ENCODE results near the gene C11orf54.

C11orf54 gene

DNA sequence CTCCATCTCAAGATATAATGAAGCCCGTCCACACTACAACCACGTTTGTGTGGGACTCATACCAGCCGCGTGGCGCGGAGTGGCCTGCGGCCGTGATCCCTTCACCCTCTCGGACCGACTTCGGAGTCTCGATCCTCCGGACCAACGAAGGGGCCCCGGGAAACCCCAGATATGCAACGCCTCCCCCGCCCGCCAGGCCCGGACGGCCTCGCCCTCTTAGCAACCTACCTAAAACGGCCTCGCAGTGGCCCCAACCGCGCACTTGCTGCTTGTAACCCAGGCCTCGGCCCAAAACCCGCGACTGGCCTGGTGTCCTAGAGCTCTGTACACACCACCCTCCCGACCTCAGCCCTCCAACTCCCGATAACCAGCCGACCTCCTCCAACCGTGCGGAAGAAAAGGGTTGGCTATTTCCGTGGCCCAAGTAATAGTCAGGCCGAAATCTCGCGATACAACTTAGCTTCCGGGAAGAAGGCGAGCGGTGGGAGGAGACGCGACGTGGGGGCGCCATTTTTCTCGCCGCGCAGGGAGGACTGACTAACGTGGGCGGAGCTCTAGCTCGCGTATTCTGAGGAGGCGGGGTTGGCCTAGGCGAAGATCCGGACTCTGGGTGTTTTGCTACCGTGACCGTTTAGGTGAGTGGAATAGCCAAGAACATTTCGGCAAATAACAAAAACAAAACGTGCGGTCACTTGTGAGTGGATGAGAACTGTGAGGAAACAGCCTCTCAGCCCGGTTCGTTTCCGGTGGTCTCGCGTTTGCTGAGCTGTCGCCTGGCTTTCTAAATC lies at the start of gene C11orf54, which contains the start of gene TAF1D:
Gene C11orf54, plus strand, starts transcription at position 579 of the 788 bp plus-strand sequence. CDS start 5,722 bp downstream, outside the sequence.
Gene TAF1D, minus strand, starts transcription at position 402 of the 788 bp plus-strand sequence. CDS start 2,191 bp downstream, outside the sequence.
- DNase-seq, result peak; percentile 95 to 97

DNA sequence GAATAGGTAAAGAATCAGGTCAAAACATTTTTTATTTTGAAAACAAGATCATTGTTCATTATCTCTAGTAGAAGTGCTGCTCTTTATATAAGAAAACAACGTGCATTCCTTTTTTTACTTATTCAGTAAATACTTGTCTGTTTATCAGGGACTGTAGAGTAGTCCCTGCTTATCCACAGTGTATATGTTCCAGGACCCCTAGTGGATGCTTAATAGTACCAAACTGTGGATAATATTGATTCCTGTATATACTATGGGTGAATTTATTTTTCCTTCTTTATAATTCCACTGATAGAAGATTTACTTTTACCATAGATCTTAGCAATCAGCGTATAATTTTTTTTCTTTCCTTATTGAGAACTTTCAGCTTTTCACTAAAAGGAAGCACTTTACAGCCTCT lies 47.4 kb upstream of the C11orf54 start:
- DNase-seq, result no peak

DNA sequence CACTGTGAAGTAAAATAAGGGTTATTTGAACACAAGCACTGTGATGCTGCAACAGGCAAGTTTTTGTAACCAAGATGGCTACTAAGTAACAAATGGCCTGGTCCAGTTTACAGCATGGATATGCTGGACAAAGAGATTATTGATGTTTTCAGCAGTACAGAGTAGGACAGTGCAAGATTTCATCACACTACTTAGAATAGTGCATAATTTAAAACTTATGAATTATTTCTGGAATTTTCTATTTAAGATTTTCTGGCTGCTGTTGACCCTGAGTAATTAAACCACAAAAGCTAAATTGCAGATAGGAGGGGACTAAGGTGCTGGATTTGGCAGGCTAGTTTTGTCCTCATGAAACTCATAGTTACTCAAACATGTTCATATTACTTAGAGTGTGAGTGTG lies 46.9 kb upstream of the C11orf54 start:
- no peak for DNase-seq

DNA sequence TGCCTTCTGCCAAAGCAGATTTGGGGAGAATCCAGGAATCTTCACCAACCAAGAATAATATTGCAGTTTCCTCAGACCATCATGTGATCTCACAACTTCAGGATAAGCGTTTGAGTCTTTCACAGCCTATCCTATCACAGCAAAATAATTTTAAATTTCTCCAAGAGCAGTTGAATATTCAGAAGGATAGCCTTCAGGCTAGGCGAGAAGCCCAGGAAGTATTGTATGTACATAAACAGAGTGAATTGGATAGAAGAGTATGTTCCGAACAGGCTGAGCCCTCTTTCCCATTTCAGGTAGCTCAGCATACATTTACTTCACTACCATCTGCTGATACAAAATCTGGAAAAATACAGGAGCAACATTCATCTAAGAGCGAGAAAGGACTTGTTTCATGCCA lies 43.9 kb upstream of the C11orf54 start:
- no peak for DNase-seq

DNA sequence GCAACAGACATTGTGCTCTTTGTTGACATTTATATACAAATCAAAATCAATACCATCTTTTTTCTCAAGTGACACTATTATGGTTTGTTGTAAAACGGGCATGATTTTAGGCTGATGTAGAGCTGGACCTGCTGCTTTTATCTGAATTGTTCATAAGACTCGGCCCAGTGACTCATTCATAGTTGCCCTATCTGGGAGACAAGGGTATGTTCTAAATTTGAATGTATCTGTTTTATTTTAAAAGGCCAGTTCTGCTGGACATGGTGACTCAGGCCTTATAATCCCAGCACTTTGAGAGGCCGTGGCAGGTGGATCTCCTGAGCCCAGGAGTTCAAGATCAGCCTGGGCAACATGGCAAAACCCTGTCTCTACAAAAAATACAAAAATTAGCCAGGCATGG lies 40.6 kb upstream of the C11orf54 start:
- DNase-seq, result no peak

DNA sequence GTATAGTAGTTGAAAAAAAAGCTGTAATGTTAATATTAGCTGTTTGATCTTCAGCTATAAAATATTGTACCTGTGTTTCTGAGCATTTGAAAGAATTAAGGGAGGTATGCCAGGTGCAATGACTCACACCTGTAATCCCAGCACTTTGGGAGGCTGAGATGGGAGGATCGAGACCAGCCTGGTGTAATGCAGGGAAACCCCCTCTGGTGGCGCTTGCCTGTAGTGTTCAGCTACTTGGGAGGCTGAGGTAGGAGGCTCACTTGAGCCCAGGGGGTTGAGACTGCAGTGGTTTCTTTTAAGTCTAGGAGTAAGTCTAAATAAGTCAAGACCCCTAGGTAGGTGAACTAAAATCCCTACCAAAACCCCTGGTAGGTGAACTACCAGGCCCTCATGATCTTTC lies 37.2 kb upstream of the C11orf54 start:
- no peak for DNase-seq

DNA sequence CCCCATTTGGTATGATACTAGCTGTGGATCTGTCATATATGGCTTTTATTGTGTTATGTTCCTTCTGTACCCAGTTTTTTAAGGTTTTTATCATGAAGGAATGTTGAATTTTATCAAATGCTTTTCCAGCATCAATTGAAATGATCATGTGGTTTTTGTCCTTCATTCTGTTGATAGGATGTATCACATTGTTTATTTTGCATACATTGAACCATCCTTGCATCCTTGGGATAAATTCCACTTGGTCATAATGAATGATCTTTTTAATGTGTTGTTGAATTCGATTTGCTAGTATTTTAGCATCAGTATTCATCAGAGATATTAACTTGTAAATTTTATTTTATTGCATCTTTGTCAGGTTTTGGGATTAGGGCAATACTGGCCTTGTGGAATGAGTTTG lies 31.2 kb upstream of the C11orf54 start:
- DNase-seq, result no peak

DNA sequence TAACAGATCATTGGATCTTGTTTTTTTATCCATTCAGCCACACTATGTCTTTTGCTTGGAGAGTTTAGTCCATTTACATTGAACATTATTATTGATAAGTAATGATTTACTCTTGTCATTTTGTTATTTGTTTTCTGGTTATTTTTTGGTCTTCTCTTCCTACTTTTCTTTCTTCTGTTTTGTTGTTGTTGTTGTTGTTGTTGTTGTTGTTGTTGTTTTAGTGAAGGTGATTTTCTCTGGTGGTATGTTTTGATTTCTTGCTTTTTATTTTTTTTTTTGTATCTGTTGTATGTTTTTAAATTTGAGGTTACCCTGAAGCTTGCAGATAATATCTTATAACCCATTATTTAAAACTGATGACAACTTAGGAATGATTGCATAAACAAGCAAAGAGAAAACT lies 28.8 kb upstream of the C11orf54 start:
- no peak for DNase-seq

DNA sequence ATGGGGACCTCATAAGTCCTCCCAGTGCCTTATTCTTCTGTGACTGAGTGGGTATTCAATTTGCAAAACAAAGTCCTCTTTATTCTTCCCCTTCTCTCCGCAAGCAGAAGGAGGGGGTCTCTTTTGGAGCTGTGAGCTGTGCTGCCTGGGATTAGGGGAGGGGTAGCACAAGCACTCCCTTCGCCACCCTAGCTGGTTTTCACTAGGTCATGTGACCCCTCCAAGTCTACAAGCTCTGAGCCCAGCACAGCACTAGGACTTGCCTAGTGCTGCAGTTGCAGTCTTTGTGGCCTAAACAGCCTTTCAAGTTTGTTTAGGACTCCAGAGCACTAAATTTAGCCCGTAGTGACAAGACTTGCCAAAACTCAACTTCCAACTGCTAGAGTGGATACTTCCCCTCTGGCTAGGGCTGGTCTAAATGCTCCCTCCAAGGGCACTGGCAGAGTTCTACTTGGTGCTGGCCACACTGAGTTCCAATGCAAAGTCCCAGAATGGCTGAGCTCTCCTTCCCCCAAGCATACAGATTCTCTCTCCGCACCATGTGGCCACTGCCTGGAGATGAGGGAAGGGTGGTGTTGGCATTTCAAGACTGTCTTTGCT lies 25.6 kb upstream of the C11orf54 start:
- DNase-seq, result no peak

DNA sequence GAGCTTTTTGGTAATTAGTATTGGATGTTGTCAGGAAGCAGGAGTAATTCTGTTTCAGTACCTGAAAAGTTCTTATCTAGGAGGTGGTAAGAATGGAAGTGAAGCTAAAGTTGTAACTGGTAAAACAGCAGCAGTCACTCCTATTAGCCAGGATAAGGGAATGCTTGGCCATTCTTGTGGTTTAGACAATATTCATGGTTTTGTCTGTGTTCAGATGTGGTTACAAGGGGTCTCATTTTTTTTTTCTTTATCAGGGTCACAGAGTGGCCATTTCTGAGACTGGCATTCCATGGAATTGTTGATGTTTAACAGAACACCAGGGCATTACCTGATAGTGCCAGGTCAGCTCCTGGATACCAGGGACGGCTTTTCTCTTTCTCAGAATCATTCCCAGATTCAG lies 24.0 kb upstream of the C11orf54 start:
- no peak for DNase-seq

DNA sequence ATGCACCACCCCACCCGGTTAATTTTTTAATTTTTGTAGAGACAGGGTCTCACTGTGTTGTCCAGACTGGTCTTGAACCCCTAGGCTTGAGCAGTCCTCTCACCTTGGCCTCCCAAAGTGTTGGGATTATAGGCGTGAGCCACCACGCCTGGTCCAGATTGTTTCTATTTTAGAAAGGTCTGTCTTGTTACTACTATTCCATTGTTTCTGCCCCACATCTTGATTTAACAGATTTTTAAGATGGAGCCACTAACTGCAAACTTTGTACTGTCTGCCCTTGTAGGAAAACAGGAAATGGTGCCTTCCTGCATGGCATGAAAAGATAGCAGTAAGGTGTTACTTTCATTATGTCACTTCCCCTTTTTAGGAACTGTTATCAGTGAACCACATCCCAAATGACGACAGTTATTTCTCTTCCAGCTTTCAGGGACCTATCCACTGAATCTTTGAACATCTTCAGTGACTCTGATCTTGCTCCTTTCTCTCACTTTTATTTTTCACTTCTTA lies 23.4 kb upstream of the C11orf54 start:
- no peak for DNase-seq

DNA sequence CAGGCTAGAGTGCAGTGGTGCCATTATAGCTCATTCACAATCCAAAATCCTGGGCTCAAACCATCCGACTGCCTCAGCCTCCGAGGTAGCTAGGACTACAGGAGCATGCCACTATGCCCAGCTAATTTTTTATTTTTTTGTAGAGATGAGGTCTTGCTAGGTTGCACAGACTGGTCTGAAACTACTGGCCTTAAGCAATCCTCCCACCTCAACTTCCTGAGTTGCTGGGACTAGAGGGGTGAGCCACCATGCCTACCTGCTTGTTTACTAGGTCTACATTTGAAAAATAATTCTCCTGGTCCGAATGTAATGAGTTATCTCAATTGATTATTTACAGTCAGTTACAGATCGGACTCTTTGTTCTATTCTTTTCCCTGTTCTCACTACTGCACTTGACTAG lies 22.2 kb upstream of the C11orf54 start:
- no peak for DNase-seq

DNA sequence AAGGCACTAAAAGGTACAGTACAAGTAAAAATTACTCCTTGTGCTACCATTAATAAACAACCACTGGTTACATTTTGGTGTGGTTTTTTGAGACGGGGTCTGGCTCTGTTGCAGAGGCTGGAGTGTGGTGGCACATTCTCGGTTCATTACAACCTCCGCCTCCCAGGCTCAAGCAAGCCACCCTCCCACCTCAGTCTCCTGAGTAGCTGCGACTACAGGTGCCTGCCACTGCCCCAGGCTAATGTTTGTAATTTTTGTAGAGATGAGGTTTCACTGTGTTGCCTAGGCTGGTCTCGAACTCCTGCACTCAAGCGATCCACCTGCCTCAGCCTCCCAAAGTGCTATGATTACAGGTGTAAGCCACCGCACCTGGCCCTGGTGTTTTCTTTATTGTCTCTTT lies 20.9 kb upstream of the C11orf54 start:
- no peak for DNase-seq

DNA sequence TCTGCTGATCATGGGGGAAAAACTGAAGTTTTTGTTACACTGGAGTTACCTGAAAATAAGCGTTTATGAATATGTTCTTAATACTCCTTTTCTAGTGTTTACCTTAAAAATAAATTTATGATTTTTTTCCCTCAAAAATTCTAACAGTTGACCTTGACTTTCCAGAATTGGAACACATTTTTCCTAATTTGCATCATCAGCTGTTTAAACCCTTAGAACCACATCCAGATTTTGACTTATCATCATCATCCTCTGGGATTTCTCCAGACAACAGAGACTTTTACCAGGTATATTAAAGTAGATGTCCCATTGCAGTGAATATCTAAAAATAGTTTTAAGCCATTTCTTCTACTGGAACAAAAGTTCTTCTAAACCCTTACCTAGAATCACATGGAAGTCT lies 17.4 kb upstream of the C11orf54 start:
- no peak for DNase-seq

DNA sequence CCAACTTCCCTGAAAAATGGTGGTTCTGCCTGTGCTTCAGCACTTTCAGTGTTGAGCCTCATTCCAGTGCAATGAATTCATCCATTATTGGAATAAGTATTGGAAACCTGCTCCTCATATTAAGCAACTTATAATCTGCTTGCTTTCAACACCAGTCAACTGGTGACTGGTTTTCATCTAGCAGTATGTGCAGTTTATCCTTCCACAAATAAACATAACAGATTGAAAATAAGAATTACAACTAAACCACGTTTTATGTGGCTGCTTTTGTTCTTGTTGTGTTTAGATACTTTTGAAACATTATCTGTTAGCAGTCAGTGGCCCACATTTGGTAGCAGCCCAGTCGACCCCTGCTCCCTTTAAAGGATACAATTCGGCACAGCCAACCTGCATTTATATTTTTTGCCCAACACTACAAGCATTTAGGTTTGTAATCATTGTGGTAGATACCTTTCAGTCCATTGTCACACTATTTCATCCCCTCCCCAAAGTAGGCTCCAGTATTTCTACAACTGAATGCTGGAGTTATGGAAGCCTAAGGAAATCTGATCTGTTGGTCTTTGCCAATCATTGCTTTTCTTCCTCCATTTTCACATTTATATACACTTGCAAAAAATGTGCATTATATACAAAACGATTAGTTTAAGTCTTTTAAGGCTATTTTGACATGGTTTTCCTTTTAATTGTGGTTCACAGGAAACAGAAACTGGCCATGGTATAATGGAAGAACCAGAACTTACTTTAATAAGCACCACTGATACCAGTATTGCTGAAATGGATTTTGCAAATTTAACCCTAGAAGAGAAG lies 13.3 kb upstream of the C11orf54 start:
- no peak for DNase-seq

DNA sequence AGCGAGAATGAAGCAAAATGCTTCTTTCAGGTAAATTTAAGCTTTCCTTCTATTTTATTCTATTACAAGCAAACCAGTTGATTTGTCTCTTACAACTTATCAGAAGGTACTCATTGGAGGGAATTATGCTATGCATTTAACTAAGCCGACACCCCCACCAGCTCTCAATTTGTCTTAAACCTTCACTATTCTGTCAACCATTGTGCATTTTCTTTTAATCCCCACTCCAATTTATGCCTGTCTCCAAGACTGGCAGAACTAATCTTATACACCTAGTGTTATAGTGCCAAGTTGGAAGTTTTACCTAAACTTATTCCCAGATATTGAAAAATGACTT lies 12.7 kb upstream of the C11orf54 start:
- no peak for DNase-seq

DNA sequence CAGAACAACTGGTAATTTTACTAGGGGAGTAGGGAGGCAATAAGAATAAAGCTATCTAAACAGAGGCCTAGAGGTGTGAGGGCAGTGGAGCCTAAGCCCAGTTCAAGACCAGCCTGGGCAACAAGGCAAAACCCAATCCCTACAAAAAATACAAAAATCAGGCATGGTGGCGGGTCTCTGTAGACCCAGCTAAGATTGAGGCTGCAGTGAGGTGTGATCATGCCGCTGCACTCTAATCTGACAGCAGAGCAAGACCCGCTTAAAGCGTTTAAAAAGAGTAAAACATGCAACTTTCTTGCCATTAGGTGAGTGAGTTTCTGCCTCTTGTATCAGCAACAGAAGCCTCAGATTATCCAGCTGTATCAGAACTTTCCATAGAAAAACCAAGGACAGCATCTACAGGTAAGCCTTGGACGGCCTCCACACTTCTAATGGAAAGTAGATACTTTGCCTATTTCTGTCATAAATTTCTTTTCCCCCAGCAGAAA lies 12.3 kb upstream of the C11orf54 start:
- DNase-seq, result no peak

DNA sequence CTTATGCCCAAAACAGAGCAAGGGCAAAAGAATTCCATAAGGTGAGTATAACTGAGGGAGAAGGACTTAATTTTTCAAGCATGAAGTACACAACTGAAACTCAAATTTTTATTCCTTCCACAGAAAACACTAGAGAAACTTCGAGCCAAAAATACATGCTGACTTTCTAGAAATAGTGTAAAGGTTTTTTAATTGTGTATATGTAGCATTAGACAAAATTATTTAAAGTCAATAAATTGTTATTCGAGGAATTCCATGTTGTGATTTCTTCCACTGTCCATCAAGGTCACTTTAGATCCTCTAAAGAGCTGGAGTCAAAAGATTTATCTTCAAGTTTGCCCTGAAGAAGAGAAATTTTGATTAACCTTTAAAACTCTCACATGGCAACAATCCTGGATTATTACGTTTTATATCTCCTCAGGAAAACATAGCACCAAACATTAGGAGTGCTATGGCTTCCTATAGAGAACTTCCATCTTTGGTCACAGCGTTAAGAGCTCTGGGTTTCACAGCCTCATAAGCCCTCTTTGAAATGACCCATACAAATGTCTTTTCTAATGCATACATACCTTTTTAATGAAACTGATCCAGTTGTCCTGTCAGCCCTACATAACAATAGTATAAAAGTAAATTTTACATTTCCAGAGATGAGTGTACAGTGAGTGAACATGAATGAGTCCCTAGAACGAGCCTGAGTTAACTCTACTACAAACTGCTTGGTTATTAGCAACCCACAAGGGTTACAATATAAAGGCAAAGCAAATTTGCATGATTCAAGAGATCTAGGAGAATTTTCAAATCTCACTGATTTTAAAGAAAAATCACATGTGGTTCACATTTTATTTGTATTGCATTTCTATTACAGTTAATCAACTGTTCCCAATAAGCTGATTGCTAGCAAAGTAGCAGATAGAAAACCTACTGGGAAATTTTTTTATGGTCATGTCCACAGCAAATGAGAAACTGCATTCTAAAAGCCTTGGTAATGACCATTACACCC lies 11.1 kb upstream of the C11orf54 start:
- no peak for DNase-seq

DNA sequence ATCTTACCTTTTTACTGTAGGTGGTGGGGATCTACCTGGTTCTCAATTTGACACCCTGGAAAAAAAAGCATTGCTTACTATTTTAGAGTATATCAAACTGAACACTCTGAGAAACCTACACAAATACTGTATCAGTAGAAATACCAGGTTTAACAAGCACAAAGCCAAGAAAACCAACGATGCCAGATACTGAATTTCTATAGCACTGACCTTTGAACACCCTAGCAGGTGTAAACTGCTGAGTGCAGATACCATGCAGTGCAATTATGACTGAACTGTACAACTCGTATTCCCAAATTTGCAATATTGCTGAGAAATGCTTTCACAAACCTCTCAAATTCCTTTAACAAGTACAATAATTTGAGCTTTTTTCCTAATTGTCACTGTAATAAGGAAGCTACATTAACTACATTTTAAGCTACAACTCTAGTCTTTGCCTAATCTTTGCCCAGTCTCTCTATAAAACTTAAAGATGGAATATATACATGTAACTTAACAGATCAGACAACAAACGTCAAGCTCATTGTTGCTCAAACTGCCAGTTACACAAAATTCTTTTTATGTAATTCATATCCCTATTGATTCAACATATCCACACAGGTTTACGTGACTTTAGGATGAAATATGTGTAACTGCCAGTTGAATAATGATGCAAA lies 9.1 kb upstream of the C11orf54 start:
- DNase-seq, result no peak

DNA sequence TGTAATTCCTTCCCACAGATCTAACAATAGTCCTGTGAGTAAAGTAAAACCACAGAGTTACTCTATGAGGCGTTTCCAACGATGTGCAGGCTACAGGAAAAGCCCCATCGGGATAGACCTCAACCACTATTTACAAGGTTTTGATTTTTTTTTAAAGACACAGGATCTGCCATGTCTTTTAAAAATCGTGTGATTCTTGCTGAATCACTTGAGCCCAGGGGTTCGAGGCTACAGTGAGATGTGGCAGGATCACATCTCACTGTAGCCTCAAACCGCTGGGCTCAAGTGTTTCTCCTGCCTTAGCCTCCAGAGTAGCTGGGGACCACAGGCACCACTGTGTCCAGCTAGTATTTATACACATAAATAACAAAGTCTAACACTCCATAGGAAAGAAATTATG lies 8.0 kb upstream of the C11orf54 start:
- no peak for DNase-seq

DNA sequence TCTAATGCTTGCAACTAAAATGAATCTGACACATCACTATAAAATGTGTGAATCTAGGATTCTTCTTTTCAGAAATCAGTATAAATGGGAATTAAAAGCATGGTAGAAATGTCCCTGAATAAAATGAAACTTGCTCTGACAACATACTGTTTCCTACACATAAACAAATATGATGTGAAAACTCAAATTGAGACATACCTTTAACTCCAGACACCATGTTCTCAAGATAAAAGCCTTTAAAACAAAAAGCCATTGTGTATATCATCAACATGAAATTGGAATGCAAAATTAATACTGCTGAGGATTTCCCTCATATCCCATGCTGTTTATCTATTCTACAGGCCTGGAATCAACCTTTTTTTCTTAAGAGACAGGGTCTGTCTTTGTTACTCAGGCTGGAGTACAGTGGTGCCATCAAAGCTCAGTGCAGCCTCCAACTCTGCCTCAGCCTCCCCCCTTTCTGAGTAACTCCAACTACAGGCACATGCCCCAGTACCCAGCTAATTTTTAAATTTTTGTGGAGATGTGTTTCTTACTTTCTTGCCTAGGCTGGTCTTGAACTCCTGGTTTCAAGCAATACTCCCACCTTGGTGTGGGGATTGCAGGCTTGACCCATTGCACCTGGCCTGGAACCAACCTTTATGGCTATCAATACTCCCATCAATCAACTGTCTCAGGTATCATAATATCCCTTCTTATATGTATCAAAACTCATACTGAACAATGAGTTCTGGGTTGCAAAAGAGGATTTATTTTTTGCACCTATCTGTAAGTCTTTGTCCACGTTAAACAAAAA lies 6.8 kb upstream of the C11orf54 start:
- no peak for DNase-seq
